Fibroblast of skin of right biceps (primary cell): Measurements from ENCODE around the gene YJEFN3.

Experiments used
- DNase-seq: peaks from one replicate; pipeline ENCODE4 v3.0.0-alpha.2; 2013

YJEFN3 gene

GRCh38 chr19:19540064-19540714, 11.5 kb downstream of the YJEFN3 start:
- peak; percentile 78 for DNase-seq

DNA sequence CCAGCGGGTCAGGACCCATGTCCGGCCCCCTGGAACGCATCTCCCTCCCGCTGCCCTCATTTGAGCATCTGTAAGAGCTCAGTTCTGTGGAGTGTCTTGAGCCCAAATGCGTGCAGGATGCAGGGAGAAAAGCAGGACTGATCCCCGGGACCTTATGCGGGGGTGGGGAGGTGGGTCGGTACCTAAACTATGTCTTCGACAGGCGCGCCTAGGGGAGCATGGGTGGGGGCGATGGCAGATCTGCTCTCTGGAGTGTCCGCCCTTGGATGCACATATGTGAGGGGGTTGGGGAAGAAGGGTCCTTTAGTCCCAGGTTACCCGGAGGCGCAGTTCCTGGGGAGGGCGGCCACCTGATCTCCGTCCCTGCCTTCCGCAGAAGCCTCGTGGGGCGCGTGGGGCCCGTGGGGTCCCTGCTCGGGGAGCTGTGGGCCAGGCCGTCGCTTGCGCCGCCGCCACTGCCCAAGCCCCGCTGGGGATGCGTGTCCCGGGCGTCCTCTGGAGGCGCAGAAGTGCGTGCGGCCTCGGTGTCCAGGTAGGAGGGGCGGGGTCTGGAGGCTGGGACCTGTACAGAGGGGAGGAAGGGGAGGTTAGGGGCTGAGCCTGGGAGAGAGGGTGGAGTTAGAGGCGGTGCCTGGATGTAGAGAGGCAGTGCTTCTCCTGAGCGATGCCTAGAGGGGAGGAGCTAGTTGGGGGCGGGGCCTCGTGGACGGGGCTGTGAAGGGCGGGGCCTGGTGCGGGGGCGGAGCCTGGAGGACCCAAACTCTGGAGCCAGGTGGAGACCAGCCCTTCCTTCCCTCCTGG, 12.2 kb downstream of the YJEFN3 start:
- peak; percentile 46 for DNase-seq

DNA sequence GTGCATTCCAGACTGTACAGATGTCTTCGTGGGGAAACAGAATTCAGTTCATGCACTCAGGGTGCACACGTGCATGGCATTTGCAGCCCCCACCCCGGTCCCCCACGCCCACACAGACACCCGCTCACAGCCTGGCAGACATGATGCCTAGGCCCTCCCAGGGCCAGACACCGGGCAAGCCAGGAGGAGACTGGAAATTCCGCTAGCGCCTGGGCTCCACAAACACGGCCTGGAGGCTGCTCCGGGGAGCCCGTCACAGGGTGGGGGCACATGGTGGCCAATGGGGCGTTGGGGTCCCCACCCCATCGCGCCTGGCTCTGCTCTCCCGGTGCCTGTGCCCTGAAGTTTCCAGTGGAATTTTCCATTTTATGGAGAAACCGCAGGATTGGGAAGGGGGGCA, 12.9 kb downstream of the YJEFN3 start:
- DNase-seq: no peak

DNA sequence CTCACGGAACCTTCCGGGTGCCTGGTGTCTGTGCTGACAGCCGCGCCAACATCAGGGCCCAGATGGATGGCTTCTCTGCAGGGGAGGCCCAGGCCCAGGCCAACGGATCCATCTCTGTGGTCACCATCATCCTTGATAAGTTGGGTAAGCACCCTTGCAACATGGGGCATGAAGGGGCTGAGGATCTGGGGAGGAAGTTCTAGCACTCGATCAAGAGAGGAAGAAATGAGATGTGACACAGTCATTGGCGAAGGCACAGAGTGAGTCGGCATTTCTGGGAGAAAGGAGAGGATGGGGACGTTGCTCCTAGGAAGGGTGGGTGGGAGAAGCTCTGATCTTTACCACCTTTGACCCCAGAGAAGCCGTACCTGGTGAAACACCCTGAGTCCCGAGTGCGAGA, 13.8 kb downstream of the YJEFN3 start:
- no peak for DNase-seq

DNA sequence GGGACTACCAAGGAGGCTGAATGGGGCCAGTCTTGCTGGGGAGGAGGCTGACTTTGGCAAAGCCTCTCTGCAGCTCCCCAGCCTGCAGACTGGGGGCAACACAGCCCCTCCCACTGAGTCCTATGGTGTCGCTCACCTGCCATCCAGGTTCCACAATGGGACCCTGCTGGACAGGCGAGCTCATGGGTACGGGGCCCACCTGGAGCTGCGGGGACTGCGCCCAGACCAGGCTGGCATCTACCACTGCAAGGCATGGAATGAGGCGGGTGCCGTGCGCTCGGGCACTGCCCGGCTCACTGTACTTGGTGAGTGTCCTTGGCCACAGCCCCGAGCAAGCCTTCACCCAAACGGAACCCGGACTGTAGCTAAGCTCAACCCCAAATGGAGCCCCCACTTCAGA, 14.4 kb downstream of the YJEFN3 start:
- DNase-seq: no peak

DNA sequence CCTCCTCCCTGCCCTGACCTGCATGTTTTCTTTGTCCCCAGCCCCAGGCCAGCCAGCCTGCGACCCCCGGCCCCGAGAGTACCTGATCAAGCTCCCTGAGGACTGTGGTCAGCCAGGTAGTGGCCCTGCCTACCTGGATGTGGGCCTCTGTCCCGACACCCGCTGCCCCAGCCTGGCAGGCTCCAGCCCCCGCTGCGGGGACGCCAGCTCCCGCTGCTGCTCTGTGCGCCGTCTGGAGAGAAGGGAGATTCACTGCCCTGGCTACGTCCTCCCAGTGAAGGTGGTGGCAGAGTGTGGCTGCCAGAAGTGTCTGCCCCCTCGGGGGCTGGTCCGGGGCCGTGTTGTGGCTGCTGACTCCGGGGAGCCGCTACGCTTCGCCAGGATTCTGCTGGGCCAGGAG, 14.9 kb downstream of the YJEFN3 start:
- no peak for DNase-seq

GRCh38 chr19:19544257-19544953, 15.7 kb downstream of the YJEFN3 start:
- DNase-seq: no peak

DNA sequence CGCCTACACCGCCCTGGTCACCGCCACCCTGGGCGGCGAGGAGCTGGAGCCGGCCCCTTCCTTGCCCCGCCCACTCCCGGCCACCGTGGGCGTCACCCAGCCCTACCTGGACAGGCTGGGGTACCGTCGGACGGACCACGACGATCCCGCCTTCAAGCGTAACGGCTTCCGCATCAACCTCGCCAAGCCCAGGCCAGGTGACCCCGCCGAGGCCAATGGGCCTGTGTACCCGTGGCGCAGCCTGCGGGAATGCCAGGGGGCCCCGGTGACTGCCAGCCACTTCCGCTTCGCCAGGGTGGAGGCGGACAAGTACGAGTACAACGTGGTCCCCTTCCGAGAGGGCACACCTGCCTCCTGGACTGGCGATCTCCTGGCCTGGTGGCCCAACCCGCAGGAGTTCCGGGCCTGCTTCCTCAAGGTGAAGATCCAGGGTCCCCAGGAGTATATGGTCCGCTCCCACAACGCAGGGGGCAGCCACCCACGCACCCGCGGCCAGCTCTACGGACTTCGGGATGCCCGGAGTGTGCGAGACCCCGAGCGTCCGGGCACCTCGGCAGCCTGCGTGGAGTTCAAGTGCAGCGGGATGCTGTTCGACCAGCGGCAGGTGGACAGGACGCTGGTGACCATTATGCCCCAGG, 16.4 kb downstream of the YJEFN3 start:
- no peak for DNase-seq

DNA sequence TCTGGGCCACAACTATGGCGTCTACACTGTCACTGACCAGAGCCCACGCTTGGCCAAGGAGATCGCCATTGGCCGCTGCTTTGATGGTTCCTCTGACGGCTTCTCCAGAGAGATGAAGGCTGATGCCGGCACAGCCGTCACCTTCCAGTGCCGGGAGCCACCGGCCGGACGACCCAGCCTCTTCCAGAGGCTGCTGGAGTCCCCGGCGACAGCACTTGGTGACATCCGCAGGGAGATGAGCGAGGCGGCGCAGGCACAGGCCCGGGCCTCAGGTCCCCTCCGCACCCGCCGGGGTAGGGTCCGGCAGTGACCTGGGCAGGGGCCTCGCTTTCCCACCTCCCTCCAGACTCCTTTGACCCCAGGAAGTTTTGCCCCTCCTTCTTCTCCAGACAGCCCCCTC, 17.0 kb downstream of the YJEFN3 start:
- no peak for DNase-seq

DNA sequence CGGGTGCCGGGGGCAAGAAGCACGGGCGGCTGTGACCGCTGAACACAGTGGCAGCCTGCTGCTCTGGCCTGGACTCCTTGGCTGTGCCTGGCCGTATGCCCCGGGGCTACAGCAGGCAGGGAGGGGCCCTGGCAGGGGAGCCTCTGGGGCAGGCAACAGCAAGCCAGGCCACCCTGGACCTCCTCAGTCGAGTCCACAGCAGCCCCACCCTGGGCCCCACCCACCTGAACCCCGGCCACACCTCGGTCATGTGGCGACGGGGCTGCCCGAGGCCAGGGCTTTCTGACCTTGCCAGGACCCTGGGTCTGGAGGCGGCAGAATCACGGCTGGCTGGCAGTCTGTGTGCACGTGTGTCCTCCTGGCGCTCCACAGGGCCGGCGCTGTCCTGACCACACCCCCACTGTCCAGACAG, 18.0 kb downstream of the YJEFN3 start:
- no peak for DNase-seq

- DNase-seq: no peak
Observed at GRCh38 chr19:19547674-19548336, 19.1 kb downstream of the YJEFN3 start.

- DNase-seq: no peak
Observed at GRCh38 chr19:19548915-19549759, 20.4 kb downstream of the YJEFN3 start.

- no peak for DNase-seq
Observed at GRCh38 chr19:19549804-19550464, 21.2 kb downstream of the YJEFN3 start.

GRCh38 chr19:19550485-19550929, 21.8 kb downstream of the YJEFN3 start:
- peak; percentile 89 for DNase-seq

DNA sequence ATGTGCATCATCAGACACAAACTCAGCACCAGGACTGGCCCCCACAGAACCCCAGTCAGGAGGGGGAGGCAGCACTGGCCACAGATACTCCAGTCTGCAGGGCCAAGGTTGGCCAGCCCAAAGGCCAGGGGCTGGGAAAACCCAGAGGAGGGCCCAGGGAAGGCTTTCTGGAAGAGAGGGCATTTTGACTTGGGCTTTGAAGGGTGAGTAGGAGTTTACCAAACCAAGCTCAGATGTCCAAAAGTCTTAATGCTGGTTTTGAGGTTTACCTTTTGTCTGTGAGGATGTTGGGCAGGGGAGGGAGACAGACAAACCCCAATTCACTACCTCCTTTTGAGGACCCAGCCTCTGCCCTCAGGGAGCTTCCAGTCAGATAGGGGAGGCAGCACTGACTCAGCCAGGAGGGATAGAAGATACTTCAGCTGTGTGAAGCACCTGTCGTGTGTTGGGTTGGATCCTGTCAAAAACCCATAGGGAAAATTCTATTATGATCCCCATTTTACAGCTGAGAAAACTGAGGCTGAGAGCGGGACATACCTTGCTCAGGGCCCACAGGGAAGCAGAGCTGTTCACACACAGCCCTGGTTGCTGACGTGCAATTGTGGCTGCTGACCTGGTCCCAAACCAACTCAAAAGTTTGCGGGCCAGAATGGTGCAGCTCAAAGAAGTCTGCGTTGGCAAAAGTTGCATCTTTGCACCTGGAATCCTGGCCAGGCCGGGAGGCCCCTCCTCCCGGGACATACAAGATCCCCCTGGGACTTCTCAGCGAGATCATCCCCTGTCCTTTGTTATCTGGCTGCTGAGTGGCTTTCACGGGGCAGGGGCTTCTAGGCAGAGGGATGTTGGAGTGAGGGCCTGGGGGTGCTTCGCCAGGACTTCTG, 22.5 kb downstream of the YJEFN3 start:
- no peak for DNase-seq

DNA sequence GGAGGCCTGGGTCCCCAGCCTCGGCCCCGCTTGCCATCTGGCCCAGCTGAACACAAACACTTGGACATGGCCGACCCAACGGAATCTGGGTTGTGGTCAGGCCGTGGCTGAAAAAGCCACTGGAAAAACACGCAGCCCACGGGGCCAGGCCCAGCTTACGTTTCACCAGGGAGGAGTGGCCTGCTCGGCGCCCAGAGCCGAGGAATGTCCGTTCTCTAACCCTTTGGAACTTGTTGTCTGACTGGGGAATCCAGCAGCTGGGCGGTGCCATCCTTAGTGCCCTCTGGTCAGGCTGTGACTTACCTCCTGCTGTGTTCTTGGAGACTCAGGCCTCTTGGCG, 23.1 kb downstream of the YJEFN3 start:
- DNase-seq: no peak

- DNase-seq: no peak
Observed at GRCh38 chr19:19552798-19553197, 24.1 kb downstream of the YJEFN3 start.

DNA sequence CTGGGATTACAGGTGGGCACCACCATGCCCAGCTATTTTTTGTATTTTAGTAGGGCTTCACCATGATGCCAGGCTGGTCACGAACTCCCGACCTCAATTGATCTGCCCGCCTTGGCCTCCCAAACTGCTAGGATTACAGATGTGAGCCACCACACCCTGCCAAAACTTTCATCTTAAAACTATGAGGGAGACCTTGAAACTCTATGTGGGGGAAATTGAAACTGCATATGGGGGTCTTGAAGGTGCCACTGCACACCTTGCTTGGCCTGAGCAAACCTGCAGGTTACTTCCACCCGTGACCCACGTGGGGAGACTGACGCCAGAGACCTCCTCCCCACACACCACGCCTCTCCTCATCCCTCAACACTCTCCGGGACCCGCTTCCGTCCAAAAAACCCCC, 25.0 kb downstream of the YJEFN3 start:
- DNase-seq: no peak

- DNase-seq: peak; percentile 41
Observed at GRCh38 chr19:19554074-19555023, 25.6 kb downstream of the YJEFN3 start.
